Hematopoietic multipotent progenitor cell treated with erythropoietin and hydrocortisone succinate and interleukin-3 and kit ligand, for 6 days (in vitro differentiated cells): ENCODE results near the gene NR1D1.

Experiments used
- DNase-seq: peaks from one replicate; pipeline ENCODE4 v3.0.0-alpha.2; 2015

The NR1D1 gene

GRCh38 chr17:40111221-40112128, 11.1 kb upstream of the NR1D1 start:
- peak; percentile 94 for DNase-seq

DNA sequence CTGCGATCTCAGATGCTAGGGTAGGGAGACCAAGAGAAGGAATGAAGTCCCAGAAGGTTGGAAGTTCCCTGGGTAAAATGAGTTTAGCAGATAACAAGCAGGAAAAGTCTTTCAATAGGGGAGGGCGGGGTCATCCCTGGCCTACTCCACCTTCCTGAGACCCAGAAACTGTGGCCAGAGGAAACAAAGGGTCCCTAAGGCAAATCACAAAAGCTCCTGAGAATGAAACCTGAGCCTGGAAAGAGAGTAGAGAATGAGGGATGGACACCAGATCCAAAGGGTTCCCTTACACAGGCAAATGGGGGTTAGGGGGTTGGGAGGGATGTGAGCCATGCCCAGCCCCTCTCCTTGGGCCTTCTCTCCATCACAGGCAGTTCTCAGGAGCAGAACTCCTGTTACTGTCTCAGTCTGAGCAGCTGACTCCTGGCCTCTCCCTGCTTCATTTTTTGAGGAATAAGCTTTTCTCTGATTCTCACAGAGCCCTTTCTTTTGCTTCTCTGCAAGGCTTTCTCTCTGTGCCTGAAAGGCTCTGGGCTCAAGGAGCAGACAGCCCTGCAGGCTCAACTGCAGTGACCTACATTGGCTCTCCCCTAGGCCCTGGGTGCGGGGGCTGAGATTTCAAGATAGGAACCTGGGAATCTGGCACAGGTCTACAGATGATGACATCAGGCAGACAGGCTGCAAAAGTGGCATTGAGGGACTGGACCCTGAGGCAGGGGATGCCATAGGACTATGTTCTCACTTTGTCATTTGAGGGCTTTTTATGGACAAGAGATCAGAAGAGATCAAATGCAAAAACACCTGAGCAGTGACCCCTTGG, 9.8 kb upstream of the NR1D1 start:
- DNase-seq, result no peak

- peak; percentile 63 for DNase-seq
Observed at GRCh38 chr17:40108970-40109824, 8.8 kb upstream of the NR1D1 start.

GRCh38 chr17:40107522-40108174, 7.3 kb upstream of the NR1D1 start:
- peak; percentile 56 for DNase-seq

DNA sequence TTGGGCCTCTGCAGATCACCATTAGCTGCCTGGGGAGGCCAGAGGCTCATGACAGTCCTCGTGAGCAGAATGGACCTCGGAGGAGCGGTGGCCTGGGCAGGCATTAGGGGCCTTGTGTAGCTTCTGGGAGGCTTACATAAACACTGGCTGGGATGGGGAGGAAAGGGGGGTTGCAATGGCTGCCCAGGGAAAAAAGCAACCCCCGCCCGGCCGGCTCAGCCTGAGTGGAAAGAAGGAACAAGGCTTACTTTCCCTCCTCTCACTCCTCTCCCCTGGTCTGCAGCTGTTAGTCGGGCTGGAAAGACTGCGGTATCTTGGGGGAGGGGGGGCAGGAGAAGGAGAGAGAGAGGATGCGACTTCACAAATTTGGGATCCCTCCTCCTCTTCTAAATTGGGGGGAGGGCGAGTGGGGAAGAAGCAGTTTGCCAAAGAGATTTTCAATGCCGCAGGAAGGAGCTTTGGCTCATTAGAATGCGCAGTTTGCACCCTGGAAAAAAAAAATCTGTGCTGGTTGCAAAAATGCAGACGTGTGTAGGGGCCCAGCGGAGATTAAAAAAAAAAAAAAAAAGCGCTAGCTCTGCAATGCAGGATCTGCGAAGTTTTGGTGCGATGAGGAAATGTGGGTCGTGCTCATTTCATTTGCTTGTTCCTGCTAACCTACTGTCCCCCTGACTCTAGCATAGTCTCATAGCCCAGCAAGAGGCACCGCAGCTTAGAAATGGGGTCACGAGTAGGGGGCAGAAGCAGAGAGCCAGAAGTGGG, 6.6 kb upstream of the NR1D1 start:
- peak; percentile 36 for DNase-seq

GRCh38 chr17:40105861-40106759, 5.7 kb upstream of the NR1D1 start:
- no peak for DNase-seq

DNA sequence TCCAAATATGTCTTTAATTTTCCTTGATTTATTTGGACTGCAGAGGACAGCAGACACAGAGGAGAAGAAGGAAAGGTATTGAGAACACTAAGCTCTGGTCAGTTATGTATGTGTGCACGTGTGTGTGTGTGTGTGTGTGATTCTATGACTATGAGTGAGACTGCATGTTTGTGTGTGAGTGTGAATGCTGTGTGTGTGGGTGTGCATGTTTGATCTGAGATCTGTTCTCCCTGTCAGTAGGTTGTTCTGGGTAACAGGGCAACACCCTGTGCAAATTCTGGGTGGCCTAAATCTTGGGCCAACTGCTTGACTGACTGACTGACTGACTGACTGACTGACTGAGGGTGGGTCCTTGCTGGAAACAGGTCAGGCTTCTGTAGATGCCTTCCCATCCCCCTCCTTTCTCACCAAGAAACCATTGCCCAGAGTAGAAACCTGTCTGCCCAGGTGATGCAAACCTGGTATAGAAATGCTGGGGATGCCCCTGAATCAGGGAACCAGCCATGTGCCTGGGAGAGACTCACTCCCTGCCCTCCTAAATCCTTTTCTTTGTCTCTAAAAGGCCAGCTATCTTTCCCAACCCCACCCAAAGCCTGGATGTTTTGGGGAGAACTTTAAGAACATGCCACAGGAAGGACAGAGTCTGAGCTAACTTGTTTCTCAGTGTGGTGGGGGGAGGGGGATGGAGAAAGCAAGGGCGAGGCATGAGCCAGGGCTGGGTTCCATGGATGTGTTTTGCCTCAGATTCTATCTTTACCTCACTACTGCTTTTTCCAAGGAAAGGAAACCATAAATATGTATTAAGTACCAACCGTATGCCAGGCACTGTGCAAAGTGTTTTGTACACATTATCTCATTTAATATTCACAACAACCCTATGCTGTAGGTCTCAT, 4.5 kb upstream of the NR1D1 start:
- DNase-seq, result no peak

DNA sequence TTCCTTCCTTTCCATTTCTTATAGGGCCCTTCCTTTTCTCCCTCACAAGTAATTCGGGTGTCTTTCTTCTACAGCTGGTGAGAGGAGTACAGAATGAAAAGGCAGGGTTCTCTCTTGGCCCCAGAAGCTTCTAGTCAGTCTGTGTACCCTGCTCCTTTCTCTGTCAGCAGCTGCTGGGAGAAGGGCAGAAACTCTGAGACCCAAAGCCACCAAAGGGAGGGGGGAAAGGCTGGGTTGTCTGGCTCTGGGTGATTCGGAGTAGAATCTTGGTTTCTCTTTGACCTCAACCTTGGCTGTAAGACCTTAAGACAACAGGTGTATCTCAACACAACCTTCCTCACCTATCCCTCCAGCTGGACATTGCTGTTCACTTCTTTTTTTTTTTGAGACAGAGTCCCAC, 3.3 kb upstream of the NR1D1 start:
- DNase-seq, result no peak

- DNase-seq, result no peak
Observed at GRCh38 chr17:40103071-40103661, 2.8 kb upstream of the NR1D1 start.

DNA sequence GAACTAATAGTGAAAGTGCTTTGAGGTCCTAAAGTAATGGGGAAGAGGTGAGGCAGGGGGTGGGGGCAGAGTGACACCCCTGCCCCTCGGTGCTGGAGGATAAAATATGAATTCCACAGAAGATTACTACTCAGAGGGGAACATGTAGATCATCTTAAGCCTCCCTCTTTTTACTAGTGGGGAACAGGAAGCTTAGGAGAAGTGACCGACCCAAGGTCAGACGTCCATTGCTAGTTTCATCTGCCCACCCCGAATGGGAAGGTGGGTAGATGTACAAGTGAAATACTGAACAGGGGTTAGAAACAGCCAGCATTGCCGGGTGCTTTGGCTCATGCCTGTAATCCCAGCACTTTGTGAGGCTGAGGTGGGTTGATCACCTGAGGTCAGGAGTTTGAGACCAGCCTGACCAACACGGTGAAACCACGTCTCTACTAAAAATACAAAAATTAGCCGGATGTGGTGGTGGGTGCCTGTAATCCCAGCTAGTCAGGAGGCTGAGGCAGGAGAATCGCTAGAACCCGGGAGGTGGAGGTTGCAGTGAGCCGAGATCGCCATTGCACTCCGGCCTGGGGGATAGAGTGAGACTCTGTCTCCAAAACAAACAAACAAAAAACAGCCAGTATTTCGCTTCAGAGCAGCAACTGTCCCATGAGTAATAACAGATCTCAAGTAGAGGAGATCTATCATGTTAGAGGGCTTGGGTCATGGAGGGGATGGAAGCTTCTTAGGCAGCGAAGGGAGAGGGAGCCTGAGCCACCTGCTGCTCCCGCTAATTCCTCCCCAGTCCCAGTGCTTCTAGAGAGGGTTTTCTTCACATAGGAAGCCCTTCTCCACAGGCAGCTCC, 1.2 kb upstream of the NR1D1 start:
- no peak for DNase-seq

DNA sequence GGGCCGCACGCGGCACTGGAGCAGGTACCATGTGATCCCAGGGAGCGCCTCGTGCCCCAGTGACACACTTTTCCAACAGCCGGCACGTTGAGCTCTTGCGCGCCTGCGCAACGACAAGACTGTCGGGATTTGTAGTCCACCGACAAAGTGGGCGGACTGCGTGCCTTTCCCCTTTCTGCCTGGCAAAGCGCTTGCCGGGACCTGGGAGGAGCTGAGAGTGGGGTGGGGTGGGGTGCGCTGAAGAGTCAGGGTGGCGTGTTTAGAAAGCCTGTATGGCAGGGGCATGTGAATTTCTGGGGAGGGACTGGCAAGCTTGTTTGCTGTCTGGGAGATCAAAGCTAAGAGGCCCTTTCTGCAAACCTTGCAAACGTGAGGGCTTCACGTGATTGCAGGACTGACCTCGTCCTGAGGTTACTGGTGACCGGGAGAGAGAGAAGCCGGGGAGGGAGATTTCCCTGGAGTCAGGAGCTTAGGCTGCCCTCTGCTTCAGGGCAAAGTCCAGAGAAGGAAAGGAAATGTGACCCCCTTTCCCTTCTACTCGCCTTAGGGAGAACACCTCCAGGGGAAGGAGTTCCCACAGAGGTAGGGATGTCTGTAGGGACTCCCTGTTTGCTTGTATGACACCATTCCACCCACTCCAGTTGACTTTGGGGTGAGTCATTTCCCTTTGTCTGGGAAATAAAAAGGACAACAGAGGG, 429 bp upstream of the NR1D1 start:
- peak; percentile 98 for DNase-seq

DNA sequence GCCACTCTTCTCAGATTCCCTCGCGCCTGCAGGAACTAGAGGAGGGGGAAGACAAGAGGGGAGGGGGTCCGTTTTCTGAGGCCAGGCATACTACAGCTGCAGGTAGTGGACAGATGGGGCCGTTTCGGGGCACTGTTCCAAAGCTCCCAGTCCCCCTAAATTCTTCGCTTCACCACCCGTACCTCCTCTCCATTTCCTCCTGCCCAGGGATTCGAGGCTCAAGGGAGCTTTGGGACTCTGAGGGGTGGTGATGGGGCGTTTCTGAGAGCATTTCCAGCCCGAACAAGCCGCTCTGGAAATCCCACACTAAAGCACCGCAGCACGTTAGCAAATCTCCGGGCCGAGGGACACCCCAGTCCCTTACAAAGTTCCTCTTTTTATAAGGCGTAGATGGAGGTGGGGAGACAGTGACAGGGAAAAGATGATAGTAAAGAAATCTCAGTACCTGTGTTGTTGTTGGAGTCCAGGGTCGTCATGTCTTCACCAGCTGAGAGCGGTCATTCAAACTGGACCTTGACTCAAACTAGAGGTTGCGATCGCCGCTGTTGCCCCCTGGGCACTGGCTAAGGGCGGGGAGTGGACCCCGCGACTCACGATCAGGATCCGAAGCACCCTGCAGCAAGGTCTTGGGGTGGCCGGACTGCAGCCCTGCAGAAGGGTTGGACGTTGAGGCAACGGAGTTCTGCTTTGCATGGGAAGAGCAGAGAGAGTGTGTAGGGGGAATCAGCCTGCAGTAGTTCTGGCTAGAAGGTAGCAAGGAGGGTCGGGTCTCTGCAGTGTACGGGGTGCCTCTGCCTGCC, 570 bp downstream of the NR1D1 start:
- peak; percentile 55 for DNase-seq

- peak; percentile 99 for DNase-seq
Observed at GRCh38 chr17:40098846-40099618, 1.4 kb downstream of the NR1D1 start.

DNA sequence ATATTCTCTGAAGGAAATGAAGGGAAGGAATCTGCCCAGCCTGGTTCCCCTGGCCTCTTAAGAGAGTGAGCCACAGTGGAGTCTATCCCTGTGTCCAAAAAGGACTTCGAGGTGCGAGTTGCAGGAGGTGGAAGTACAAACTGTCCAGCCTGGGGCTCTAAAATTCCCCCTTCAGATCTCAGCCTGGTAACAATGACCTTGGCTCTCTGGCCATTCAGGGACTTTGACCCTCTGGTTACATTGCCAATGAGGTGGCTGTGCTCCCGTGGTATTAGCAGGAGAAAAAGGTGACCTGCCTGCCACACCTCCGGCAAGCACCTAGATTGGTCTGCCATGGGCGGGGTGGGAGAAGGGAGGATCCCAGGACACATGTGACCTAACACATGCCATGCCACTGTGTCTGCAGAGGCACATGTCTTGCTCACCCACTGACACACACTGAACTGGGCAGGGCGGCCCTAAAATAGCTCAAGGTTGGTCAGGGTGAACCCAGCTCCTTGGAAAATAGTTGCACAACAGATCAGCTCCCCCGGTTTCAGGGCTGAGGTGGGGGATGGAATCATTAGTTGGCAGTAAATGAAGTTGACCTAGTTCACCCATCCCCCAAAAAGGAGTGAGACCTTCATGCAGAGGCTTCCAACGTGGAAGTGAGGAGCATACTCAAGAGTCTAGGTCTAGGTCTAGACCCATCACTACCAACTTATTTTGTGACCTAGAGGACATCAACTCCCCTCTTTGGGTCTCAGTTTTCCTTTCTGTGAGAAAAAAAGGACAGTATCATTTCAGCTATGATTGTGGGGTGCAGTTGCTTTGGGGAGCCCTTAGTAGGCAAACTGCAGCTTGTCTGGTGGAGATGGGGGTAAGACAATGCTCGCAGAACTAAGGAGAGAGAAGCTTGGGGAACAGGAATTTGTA, 2.2 kb downstream of the NR1D1 start:
- peak; percentile 40 for DNase-seq

GRCh38 chr17:40097087-40097486, 3.3 kb downstream of the NR1D1 start:
- DNase-seq, result no peak
